Activated CD8-positive, alpha-beta T cell treated with anti-CD3 and anti-CD28 coated beads for 36 hours (primary cell): ENCODE results near the gene ZNF407. TPM values are rescaled to one million over a fixed set of nuclear protein-coding genes. Genes with fewer than 3 reads are reported as not detected.
A peak's percentile ranks its signal among the peaks of the same experiment; 100 is the strongest.

Source experiments
- ATAC-seq: fragments of 200-7000 bp; cut with Tn5 transposase; one replicate; pipeline ENCODE4 v1.10.0; 2021; ENCODE audit warnings: mild to moderate bottlenecking, moderate library complexity
- CTCF ChIA-PET: fragments of 350-600 bp; sonication (Branson Sonifier 250); formaldehyde crosslinking; loops from one replicate; lab custom pipeline; 2021; ENCODE audit warnings: antibody characterized with exemption; lab: Charles Lee
- POLR2A ChIA-PET: fragments of 350-600 bp; sonication (Branson Sonifier 250); formaldehyde crosslinking; loops from one replicate; lab custom pipeline; 2021; ENCODE audit warnings: antibody characterized with exemption; lab: Charles Lee
- DNase-seq: peaks from one replicate; pipeline ENCODE4 v3.0.0-alpha.2; 2020
- H3K27ac Mint-ChIP-seq: one replicate; pipeline ENCODE4 v1.8.0; 2021; ENCODE audit warnings: mild to moderate bottlenecking, mixed read lengths
- H3K27me3 Mint-ChIP-seq: one replicate; pipeline ENCODE4 v1.8.0; 2021; ENCODE audit warnings: mixed read lengths
- H3K36me3 Mint-ChIP-seq: one replicate; pipeline ENCODE4 v1.8.0; 2021; ENCODE audit warnings: low read depth, mixed read lengths
- H3K4me1 Mint-ChIP-seq: one replicate; pipeline ENCODE4 v1.8.0; 2021; ENCODE audit warnings: low read depth, mixed read lengths
- H3K4me3 Mint-ChIP-seq: one replicate; pipeline ENCODE4 v1.8.0; 2021; ENCODE audit warnings: mild to moderate bottlenecking, moderate library complexity, mixed read lengths
- H3K9me3 Mint-ChIP-seq: one replicate; pipeline ENCODE4 v1.8.0; 2021; ENCODE audit warnings: mixed read lengths
- intact Hi-C: fragments of 100-400 bp; cut with micrococcal nuclease; formaldehyde crosslinking; loops from one replicate; pipeline ENCODE4 v1.10.0; 2022
- total RNA-seq, 2 experiments: library from RNA; stranded (reverse); gene quantifications; one replicate each; pipeline ENCODE4 v1.2.3, GENCODE V29; 2021
- TF ChIP-seq, protein P1 (sequence below): fragments of 200-600 bp; IDR thresholded peaks from one replicate; pipeline ENCODE4 v1.8.0; 2022; ENCODE audit warnings: antibody characterized with exemption, mild to moderate bottlenecking

ZNF407 gene
- total RNA-seq, 2 experiments from 2014 or later = 9.9 to 10.8 TPM

DNA sequence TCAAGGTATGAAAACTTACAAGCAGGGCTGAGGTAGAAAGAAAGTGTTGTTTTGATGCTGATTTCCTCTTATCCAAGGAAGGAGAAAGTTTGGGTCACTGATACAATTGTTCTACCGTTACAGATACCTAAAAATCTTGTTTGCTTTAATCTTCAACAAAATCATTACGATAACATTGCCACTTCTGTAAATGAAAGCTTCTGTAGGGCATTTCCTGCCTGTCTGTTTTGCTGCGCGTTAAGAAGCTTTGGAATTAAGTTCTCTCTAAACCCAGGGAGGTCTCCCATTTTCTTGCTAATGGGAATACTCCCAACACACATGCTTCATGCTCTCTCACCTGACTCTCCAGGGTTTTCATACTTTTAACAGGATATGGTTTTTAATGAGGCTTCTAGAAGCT lies 352.8 kb downstream of the ZNF407 start:
- H3K27me3 Mint-ChIP-seq = no peaks in the 10 kb centered on the region
- intact Hi-C loops = no loop called here
- DNase-seq (no peak), ATAC-seq (no peak)
- no peak overlapping the region for H3K27ac Mint-ChIP-seq
- H3K4me1 Mint-ChIP-seq = peaks cover 19% of the 10 kb centered on the region
- H3K4me3 Mint-ChIP-seq = no peak overlapping the region
- CTCF ChIA-PET = interaction anchor here (0.7 kb wide), 2 partner anchors 9 to 18 kb away, joined by 3 read pairs; no protein-coding TSS in a partner anchor
- H3K9me3 Mint-ChIP-seq = no peaks in the 10 kb centered on the region
- H3K36me3 Mint-ChIP-seq = peaks cover 5% of the 10 kb centered on the region
- POLR2A ChIA-PET = no interaction called here
- TF ChIP-seq, protein P1, sequence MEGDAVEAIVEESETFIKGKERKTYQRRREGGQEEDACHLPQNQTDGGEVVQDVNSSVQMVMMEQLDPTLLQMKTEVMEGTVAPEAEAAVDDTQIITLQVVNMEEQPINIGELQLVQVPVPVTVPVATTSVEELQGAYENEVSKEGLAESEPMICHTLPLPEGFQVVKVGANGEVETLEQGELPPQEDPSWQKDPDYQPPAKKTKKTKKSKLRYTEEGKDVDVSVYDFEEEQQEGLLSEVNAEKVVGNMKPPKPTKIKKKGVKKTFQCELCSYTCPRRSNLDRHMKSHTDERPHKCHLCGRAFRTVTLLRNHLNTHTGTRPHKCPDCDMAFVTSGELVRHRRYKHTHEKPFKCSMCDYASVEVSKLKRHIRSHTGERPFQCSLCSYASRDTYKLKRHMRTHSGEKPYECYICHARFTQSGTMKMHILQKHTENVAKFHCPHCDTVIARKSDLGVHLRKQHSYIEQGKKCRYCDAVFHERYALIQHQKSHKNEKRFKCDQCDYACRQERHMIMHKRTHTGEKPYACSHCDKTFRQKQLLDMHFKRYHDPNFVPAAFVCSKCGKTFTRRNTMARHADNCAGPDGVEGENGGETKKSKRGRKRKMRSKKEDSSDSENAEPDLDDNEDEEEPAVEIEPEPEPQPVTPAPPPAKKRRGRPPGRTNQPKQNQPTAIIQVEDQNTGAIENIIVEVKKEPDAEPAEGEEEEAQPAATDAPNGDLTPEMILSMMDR = no peak

DNA sequence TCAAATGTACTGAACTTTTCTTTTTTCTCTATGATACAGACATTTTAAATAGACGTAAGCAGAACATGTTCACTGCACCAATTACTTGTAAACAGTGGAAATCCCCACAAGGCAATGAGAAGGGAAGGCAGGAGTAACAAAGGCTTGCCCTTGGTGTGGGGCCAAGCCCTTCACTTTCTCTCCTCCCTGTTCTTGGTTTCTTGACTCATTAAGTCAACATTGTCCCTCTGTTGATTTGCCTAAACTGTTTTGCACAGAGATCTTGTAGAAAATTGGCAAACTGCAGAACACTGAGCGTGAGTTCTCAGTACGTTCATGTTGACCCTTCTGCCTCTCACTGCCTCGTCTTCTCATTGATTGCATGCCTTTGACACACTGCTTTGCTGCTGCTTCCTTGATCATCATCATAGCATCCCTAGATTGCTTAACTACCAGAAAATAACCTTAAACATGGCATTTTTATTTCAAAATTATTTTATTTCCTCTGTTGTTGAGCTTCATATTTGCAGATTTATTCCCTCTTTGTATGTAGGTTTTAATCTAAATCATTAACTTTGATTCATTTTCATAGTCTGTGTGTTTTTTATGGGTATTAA lies 353.6 kb downstream of the ZNF407 start:
- ATAC-seq = peak; percentile 39
- peaks cover 19% of the 10 kb centered on the region for H3K4me1 Mint-ChIP-seq
- no peaks in the 10 kb centered on the region for H3K9me3 Mint-ChIP-seq
- no peak overlapping the region for H3K27ac Mint-ChIP-seq
- DNase-seq = no peak
- POLR2A ChIA-PET = no interaction called here
- H3K27me3 Mint-ChIP-seq = no peaks in the 10 kb centered on the region
- CTCF ChIA-PET = no interaction called here
- TF ChIP-seq, protein P1 = no peak
- intact Hi-C loops = no loop called here
- peaks cover 5% of the 10 kb centered on the region for H3K36me3 Mint-ChIP-seq
- H3K4me3 Mint-ChIP-seq = no peak overlapping the region

DNA sequence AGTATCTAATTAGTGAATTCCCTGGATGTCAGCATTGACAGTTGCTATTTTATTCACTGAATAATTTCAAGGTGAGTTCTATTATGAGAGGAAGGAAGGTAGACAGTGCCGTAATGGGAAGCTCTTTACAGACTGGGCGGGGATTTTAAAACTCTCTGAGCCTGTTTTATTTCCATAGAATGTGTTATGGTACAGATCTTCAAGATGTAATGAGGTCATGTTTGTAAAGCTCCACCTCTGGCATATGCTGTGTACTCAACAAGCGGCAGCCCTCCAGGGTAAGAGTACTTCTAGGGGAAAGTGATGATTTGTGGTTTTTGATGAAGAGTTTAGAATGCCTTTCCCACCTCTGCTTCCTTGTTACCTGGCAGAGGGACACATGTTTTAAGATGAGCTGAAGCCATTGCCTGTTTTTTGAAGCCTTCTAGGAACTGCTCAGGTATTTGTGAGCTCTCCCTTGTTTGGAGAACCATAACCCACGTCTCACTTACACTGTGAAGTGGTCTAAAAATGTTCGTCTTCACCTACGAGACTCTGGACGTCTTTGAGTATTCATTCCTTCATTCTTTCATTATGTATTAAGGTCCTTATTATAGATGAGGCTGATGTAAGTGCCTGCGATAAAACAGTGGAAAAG lies 360.0 kb downstream of the ZNF407 start:
- Mint-ChIP-seq H3K27ac (no peak overlapping the region), H3K9me3 (no peaks in the 10 kb centered on the region), H3K36me3 (peaks cover 7% of the 10 kb centered on the region), H3K4me3 (no peak overlapping the region), H3K27me3 (no peaks in the 10 kb centered on the region), H3K4me1 (no peaks in the 10 kb centered on the region)
- CTCF ChIA-PET = no interaction called here
- POLR2A ChIA-PET = no interaction called here
- ATAC-seq (no peak), DNase-seq (no peak)
- intact Hi-C loops = no loop called here
- TF ChIP-seq, protein P1 = no peak

DNA sequence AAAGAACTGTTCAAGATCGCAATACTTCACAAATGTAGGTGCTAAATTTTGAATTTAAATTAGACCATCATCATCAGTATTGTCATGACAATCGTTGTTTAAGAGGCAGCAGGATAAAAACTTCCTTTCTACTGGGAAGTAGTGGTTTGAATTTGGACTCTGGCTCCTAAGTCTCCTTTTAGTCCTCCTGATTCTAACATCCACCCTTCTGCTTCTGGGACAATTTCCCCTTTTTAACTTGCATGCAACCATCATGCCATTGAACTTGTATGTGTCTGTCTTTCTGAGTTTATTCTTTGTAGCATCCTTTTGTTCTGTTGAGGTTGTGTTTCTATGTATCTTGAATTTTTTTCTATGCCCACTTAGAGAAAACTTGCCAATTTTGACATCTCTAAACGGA lies 361.5 kb downstream of the ZNF407 start:
- POLR2A ChIA-PET = no interaction called here
- no peaks in the 10 kb centered on the region for H3K27me3 Mint-ChIP-seq
- H3K27ac Mint-ChIP-seq = no peak overlapping the region
- ATAC-seq (no peak), DNase-seq (no peak)
- intact Hi-C loops = no loop called here
- TF ChIP-seq, protein P1 = no peak
- no peaks in the 10 kb centered on the region for H3K9me3 Mint-ChIP-seq
- H3K36me3 Mint-ChIP-seq = peaks cover 3% of the 10 kb centered on the region
- CTCF ChIA-PET = no interaction called here
- H3K4me3 Mint-ChIP-seq = no peak overlapping the region
- H3K4me1 Mint-ChIP-seq = no peaks in the 10 kb centered on the region

DNA sequence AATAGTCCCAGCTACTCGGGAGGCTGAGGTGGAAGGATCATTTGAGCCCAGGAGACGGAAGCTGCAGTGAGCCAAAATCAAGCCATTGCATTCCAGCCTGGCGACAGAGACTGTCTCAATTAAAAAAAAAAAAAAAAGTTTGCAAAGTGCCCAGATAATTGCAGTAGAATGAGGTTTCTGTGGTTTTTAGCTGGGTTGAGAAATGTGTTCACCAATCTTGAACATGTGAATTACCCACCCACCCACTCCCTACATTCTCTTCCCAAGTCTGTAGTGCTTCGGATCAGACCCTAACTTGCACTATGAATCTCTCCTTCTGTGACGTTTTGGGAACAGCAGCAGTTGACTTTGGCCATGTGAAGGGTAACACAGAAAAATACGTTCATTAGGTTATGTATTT lies 363.9 kb downstream of the ZNF407 start:
- no peak for DNase-seq
- H3K36me3 Mint-ChIP-seq = peaks cover 10% of the 10 kb centered on the region
- intact Hi-C loops = no loop called here
- no peak overlapping the region for H3K27ac Mint-ChIP-seq
- TF ChIP-seq, protein P1 = no peak
- no peak overlapping the region for H3K4me3 Mint-ChIP-seq
- H3K4me1 Mint-ChIP-seq = no peaks in the 10 kb centered on the region
- no peaks in the 10 kb centered on the region for H3K9me3 Mint-ChIP-seq
- ChIA-PET CTCF (no interaction called here), POLR2A (no interaction called here)
- no peaks in the 10 kb centered on the region for H3K27me3 Mint-ChIP-seq
- ATAC-seq = no peak
